Measurements from ENCODE around the gene HPS6. TPM values are rescaled to one million over a fixed set of nuclear protein-coding genes. Genes with fewer than 3 reads are reported as not detected.

Gene HPS6
- total and polyA plus RNA-seq, 2 experiments from 2014 or later: 10.9 to 46.9 TPM

DNA sequence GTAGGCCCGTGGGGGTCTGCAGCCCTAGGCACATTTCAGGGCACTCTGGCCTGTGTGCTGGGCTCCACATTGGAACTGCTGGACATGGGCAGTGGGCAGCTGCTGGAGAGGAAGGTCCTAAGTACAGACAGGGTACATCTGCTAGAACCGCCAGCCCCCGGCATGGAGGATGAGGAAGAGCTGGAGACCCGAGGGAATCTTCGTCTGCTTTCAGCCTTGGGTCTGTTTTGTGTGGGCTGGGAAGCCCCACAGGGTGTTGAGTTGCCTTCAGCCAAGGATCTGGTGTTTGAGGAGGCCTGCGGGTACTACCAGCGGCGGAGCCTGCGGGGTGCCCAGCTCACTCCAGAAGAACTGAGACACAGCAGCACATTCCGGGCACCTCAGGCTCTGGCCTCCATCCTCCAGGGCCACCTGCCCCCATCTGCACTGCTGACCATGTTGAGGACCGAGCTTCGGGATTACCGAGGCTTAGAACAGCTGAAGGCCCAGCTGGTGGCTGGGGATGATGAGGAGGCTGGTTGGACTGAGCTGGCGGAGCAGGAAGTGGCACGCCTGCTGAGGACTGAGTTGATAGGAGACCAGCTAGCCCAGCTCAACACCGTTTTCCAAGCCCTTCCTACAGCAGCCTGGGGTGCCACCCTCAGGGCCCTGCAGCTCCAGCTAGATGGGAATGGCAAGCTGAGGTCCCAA, 1.4 kb downstream of the HPS6 start:
- H3K27ac ChIP-seq: no peak overlapping the region
- H3K4me3 ChIP-seq: peak overlapping the region; percentile 76
- peaks cover 45% of the 10 kb centered on the region for H3K79me2 ChIP-seq (ENCODE audit: insufficient read depth)
- no peak for TF ChIP-seq EZH2phosphoT487 (IDR thresholded peaks at IDR 0.05; ENCODE audit: insufficient read depth, low read depth)
- TF ChIP-seq EZH2 (IDR thresholded peaks at IDR 0.05; ENCODE audit: insufficient read depth, poor library complexity, severe bottlenecking): no peak
- no peak overlapping the region for H2AFZ ChIP-seq
- no peaks in the 10 kb centered on the region for H3K27me3 ChIP-seq (replicated peaks; ENCODE audit: insufficient read depth)
- peak overlapping the region; percentile 88 for H3K9ac ChIP-seq
- H3K9me2 ChIP-seq (ENCODE audit: insufficient read depth): no peaks in the 10 kb centered on the region
- DNase-seq: peak; percentile 34
- 68 to 70% methylated on average over 16 of the region's 16 CpGs for WGBS, 2 experiments (ENCODE audit: low coverage in 1 of 2, low lambda C conversion rate in 2 of 2, missing lambda C conversion rate in 2 of 2)
- no peaks in the 10 kb centered on the region for H3K9me3 ChIP-seq (ENCODE audit: low read depth)
- H4K20me1 ChIP-seq (ENCODE audit: insufficient read depth): no peaks in the 10 kb centered on the region
- no peaks in the 10 kb centered on the region for H3F3A ChIP-seq (ENCODE audit: insufficient read depth)
- H3K4me1 ChIP-seq (ENCODE audit: insufficient read depth): peaks cover 9% of the 10 kb centered on the region
- peak overlapping the region; percentile 83 for H3K4me2 ChIP-seq (ENCODE audit: unreplicated experiment)
- in situ Hi-C loops (cut with MboI): no loop called here
- H3K36me3 ChIP-seq (ENCODE audit: low read depth): no peaks in the 10 kb centered on the region

GRCh38 chr10:102067091-102067916, 2.2 kb downstream of the HPS6 start:
- Histone ChIP-seq H3K9ac (peak overlapping the region; percentile 88; the same call in 1 of the 2 replicates), H3K27ac (no peak overlapping the region), H4K20me1 (ENCODE audit: insufficient read depth) (no peaks in the 10 kb centered on the region), H3K4me2 (ENCODE audit: unreplicated experiment) (peak overlapping the region; percentile 0), H3K36me3 (ENCODE audit: low read depth) (no peaks in the 10 kb centered on the region), H3F3A (ENCODE audit: insufficient read depth) (no peaks in the 10 kb centered on the region), H3K27me3 (replicated peaks; ENCODE audit: insufficient read depth) (no peaks in the 10 kb centered on the region), H3K79me2 (ENCODE audit: insufficient read depth) (peaks cover 45% of the 10 kb centered on the region), H3K4me3 (peak overlapping the region; percentile 76), H2AFZ (no peak overlapping the region), H3K9me2 (ENCODE audit: insufficient read depth) (no peaks in the 10 kb centered on the region), H3K9me3 (ENCODE audit: low read depth) (no peaks in the 10 kb centered on the region), H3K4me1 (ENCODE audit: insufficient read depth) (peaks cover 9% of the 10 kb centered on the region)
- TF ChIP-seq EZH2 (IDR thresholded peaks at IDR 0.05; ENCODE audit: insufficient read depth, poor library complexity, severe bottlenecking): no peak
- TF ChIP-seq EZH2phosphoT487 (IDR thresholded peaks at IDR 0.05; ENCODE audit: insufficient read depth, low read depth): no peak
- WGBS, 2 experiments (ENCODE audit: low coverage in 1 of 2, low lambda C conversion rate in 2 of 2, missing lambda C conversion rate in 2 of 2): 73 to 79% methylated on average over 13 to 18 of the region's 18 CpGs
- no peak for DNase-seq
- in situ Hi-C loops (cut with MboI): no loop called here

DNA sequence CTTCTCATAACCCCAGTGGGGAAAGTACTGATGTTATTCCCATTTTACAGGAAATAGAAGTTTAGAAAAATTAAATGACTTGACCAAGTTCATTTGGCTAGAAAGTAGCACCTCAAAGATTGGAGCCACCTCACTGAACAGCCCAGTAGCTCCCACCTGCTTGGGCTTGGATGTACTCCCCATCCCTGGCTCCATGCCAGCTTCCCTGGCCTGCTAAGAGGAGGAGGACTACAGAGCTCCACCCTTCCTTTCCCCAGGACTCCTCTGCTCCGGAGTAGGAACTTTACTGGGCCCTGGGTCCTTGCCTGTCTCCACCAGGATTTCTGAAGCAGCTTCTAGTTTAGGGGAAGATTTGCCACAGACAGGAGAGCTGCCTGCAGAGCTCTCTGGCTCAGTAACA, 3.1 kb downstream of the HPS6 start:
- no peak overlapping the region for H3K4me3 ChIP-seq
- no peaks in the 10 kb centered on the region for H4K20me1 ChIP-seq (ENCODE audit: insufficient read depth)
- H3K27me3 ChIP-seq (replicated peaks; ENCODE audit: insufficient read depth): no peaks in the 10 kb centered on the region
- H3K4me1 ChIP-seq (ENCODE audit: insufficient read depth): peaks cover 9% of the 10 kb centered on the region
- no peak overlapping the region for H3K27ac ChIP-seq
- in situ Hi-C loops (cut with MboI): no loop called here
- H3K4me2 ChIP-seq (ENCODE audit: unreplicated experiment): peak overlapping the region; percentile 0
- peaks cover 45% of the 10 kb centered on the region for H3K79me2 ChIP-seq (ENCODE audit: insufficient read depth)
- H2AFZ ChIP-seq: no peak overlapping the region
- no peaks in the 10 kb centered on the region for H3K9me2 ChIP-seq (ENCODE audit: insufficient read depth)
- peak; percentile 37 for DNase-seq
- TF ChIP-seq EZH2 (IDR thresholded peaks at IDR 0.05; ENCODE audit: insufficient read depth, poor library complexity, severe bottlenecking) (no peak), EZH2phosphoT487 (IDR thresholded peaks at IDR 0.05; ENCODE audit: insufficient read depth, low read depth) (no peak)
- no peak overlapping the region for H3K9ac ChIP-seq
- H3F3A ChIP-seq (ENCODE audit: insufficient read depth): no peaks in the 10 kb centered on the region
- H3K9me3 ChIP-seq (ENCODE audit: low read depth): no peaks in the 10 kb centered on the region
- no peaks in the 10 kb centered on the region for H3K36me3 ChIP-seq (ENCODE audit: low read depth)
- WGBS, 2 experiments (ENCODE audit: low coverage in 1 of 2, low lambda C conversion rate in 2 of 2, missing lambda C conversion rate in 2 of 2): 7 to 14% methylated on average over 1 of the region's 1 CpG

DNA sequence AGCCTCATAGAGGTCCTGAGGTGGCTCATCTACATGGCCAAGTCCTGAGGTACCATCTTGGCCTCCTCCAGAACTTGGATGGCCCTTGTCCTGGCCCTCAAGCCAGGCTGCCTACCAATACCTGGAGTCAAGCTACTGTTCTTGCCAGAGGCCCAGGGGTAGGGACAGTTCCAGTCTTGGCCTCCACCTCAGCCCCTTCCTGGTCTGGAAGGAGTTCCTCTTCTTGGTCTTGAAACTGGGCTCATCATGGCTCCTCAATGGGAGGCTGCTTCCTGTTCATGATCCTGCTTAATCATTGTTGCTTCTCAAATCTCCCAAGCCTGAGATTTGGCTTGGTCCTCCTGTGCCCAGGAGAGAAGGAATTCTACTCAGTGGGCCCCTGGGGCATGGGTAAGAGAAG, 3.9 kb downstream of the HPS6 start:
- H3K9me3 ChIP-seq (ENCODE audit: low read depth): no peaks in the 10 kb centered on the region
- H4K20me1 ChIP-seq (ENCODE audit: insufficient read depth): no peaks in the 10 kb centered on the region
- no peak overlapping the region for H3K4me3 ChIP-seq
- no peak for TF ChIP-seq EZH2 (IDR thresholded peaks at IDR 0.05; ENCODE audit: insufficient read depth, poor library complexity, severe bottlenecking)
- H3K9ac ChIP-seq: no peak overlapping the region
- H3K27me3 ChIP-seq (replicated peaks; ENCODE audit: insufficient read depth): no peaks in the 10 kb centered on the region
- H3K4me1 ChIP-seq (ENCODE audit: insufficient read depth): peaks cover 9% of the 10 kb centered on the region
- no peaks in the 10 kb centered on the region for H3K9me2 ChIP-seq (ENCODE audit: insufficient read depth)
- H3K79me2 ChIP-seq (ENCODE audit: insufficient read depth): peaks cover 45% of the 10 kb centered on the region
- DNase-seq: no peak
- H3K36me3 ChIP-seq (ENCODE audit: low read depth): no peaks in the 10 kb centered on the region
- H2AFZ ChIP-seq: no peak overlapping the region
- H3K4me2 ChIP-seq (ENCODE audit: unreplicated experiment): no peak overlapping the region
- in situ Hi-C loops (cut with MboI): no loop called here
- H3K27ac ChIP-seq: no peak overlapping the region
- no peaks in the 10 kb centered on the region for H3F3A ChIP-seq (ENCODE audit: insufficient read depth)

Data from GM23248 (cell line).